ENCODE data around the gene HACD1.

DNA sequence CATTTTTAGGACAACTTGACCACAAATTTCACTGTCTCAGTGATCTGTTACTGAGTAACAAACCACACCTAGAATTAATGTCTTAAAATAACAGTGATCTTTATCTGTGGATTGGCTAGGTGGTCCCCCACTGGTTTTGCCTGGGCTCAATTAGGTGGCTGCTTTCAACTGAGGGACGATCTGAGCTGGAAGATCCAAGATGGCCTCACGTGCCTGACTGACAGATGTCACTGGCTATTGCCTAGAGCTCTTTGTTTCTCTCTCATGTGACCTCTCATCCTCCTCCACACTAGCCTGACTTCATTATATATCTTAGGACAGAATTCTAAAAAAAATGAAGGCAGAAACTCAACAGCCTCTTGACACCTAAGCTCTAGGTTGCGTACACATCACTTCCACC lies 59.7 kb downstream of the HACD1 start:
- TF ChIP-seq, protein P1, sequence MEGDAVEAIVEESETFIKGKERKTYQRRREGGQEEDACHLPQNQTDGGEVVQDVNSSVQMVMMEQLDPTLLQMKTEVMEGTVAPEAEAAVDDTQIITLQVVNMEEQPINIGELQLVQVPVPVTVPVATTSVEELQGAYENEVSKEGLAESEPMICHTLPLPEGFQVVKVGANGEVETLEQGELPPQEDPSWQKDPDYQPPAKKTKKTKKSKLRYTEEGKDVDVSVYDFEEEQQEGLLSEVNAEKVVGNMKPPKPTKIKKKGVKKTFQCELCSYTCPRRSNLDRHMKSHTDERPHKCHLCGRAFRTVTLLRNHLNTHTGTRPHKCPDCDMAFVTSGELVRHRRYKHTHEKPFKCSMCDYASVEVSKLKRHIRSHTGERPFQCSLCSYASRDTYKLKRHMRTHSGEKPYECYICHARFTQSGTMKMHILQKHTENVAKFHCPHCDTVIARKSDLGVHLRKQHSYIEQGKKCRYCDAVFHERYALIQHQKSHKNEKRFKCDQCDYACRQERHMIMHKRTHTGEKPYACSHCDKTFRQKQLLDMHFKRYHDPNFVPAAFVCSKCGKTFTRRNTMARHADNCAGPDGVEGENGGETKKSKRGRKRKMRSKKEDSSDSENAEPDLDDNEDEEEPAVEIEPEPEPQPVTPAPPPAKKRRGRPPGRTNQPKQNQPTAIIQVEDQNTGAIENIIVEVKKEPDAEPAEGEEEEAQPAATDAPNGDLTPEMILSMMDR (conservative IDR thresholded peaks at IDR 0.05 in 1 of 2, IDR thresholded peaks at IDR 0.05 in 1 of 2; ENCODE audit: low read depth in 1 of 2, low read length in 2 of 2) = no peak
- TF ChIP-seq EZH2 (IDR thresholded peaks at IDR 0.05; ENCODE audit: low read length, missing control alignments) = no peak

All from fibroblast of lung (primary cell).